Measurements from ENCODE around the gene GUCY2D.

The GUCY2D gene

DNA sequence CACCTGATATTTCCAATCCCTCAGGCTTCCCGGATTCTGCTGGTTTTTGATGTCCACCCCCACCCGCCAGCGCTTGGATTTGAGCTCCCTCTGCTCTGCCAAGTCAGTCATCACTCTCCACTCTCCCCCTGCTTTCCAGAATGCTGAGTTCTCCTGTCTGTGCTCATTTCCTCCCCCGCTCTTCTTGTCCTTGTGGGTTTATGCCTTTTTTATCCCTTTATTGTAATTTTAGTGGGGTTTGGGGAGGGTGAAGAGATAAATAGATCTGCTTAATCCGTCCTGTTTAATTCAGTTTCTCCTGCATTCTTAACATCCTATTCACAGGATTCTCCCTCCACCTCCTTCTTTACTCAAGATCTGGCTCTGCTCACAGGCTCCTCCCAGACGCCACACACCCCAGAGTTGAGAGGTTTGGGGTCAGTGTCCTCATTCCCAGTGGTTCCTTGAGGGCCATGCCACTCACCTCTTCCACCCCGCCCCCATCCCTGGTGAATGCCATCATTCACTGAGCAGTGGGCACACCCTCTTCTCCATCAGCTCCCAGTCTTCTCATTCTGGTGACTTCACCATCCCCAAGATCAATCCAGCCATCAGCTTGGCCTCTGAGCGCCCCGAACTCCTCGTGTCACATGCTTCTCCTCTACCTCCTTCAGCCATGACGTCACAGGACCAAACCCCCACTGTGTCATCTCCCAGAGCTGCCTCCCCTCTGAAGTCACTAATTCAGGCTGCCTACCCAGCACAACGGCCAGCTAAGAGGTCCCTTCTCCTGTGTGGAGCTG lies 15.1 kb upstream of the GUCY2D start:
- no peak overlapping the region for H3K27ac ChIP-seq
- H3K9me3 ChIP-seq: no peaks in the 10 kb centered on the region
- H3K4me1 ChIP-seq (ENCODE audit: control insufficient read depth in 1 of 2, insufficient read depth in 1 of 2, low read depth in 1 of 2, low read length in 1 of 2): peaks cover 12 to 21% of the 10 kb centered on the region in 2 experiments
- H3K36me3 ChIP-seq: no peaks in the 10 kb centered on the region
- TF ChIP-seq, protein P1, sequence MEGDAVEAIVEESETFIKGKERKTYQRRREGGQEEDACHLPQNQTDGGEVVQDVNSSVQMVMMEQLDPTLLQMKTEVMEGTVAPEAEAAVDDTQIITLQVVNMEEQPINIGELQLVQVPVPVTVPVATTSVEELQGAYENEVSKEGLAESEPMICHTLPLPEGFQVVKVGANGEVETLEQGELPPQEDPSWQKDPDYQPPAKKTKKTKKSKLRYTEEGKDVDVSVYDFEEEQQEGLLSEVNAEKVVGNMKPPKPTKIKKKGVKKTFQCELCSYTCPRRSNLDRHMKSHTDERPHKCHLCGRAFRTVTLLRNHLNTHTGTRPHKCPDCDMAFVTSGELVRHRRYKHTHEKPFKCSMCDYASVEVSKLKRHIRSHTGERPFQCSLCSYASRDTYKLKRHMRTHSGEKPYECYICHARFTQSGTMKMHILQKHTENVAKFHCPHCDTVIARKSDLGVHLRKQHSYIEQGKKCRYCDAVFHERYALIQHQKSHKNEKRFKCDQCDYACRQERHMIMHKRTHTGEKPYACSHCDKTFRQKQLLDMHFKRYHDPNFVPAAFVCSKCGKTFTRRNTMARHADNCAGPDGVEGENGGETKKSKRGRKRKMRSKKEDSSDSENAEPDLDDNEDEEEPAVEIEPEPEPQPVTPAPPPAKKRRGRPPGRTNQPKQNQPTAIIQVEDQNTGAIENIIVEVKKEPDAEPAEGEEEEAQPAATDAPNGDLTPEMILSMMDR (IDR thresholded peaks at IDR 0.05): no peak
- H3K27me3 ChIP-seq: no peaks in the 10 kb centered on the region
- no peak overlapping the region for H3K4me3 ChIP-seq (ENCODE audit: low read depth in 1 of 2, low read length in 1 of 2)

DNA sequence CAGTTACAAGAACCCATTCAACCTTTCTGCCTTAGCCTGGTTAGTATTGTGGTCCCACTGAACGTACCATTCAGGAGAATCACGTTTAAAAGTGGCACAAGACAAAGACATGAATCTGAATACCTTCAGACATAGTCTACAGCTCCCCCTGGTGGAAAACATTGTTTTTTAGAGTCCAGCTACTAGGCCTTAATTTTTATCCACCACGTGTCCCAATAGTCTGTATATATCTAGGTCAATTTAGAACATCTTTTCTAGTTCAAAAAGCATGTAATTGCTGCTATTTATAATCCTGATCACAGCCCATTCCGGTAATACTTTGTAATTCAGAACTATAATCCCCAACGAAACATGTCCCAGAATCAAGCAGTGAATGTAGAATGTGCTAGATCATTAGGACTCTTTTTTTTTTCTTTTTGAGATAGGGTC lies 13.7 kb upstream of the GUCY2D start:
- H3K9me3 ChIP-seq: no peaks in the 10 kb centered on the region
- H3K27ac ChIP-seq: peak overlapping the region; percentile 77
- H3K4me3 ChIP-seq (ENCODE audit: low read depth in 1 of 2, low read length in 1 of 2): no peak overlapping the region
- TF ChIP-seq, protein P1 (IDR thresholded peaks at IDR 0.05): peak; percentile 75
- peaks cover 12 to 21% of the 10 kb centered on the region in 2 experiments for H3K4me1 ChIP-seq (ENCODE audit: control insufficient read depth in 1 of 2, insufficient read depth in 1 of 2, low read depth in 1 of 2, low read length in 1 of 2)
- H3K36me3 ChIP-seq: no peaks in the 10 kb centered on the region
- H3K27me3 ChIP-seq: peaks cover 5% of the 10 kb centered on the region

DNA sequence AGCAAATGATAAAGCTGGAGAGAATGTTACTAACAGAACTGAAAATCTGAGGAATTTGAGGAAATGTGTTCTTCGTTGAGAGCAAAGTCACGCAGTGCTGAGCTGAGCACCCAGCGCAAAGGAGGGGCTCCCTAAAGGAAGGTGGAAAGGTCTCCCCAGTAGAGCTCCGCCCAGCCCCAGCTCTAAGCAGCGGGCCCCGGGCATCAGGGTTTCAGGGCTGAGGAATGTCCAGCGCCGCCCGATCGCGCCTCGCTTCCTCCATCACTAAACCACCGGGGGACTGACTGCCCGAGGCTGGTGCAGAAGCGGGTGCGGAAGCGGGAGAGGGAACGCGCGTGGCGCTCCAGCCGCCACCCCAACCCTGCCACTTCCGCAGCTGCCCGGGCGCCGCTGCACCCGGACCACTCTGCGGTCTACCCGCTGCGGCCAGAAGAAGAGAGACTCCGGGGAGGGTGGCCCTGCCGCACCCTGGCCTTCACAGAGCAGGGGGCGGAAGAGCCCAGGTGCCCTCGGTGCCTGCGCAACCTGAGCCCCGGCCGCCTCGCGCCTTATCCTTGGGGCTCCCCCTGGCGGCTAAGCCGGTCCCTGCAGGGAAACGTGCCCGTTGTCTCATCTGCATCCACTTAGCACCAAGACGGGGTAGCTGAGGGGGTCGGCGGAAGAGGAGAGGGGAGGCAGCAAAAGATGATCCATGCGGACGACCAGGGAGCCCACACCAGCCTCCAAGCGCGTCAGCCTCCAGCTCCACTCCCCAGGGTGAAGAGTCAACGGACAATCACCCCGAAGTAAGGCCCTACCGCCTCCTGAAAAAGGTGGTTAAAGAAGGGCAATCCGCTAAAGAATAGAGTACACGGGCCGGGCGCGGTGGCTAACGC lies 12.4 kb upstream of the GUCY2D start:
- H3K4me3 ChIP-seq (ENCODE audit: low read depth in 1 of 2, low read length in 1 of 2): peak overlapping the region; percentile 59 to 80
- TF ChIP-seq, protein P1 (IDR thresholded peaks at IDR 0.05): peak; percentile 98
- H3K4me1 ChIP-seq (ENCODE audit: control insufficient read depth in 1 of 2, insufficient read depth in 1 of 2, low read depth in 1 of 2, low read length in 1 of 2): peaks cover 12 to 21% of the 10 kb centered on the region in 2 experiments
- no peaks in the 10 kb centered on the region for H3K36me3 ChIP-seq
- peak overlapping the region; percentile 77 for H3K27ac ChIP-seq
- H3K27me3 ChIP-seq: peaks cover 5% of the 10 kb centered on the region
- no peaks in the 10 kb centered on the region for H3K9me3 ChIP-seq

DNA sequence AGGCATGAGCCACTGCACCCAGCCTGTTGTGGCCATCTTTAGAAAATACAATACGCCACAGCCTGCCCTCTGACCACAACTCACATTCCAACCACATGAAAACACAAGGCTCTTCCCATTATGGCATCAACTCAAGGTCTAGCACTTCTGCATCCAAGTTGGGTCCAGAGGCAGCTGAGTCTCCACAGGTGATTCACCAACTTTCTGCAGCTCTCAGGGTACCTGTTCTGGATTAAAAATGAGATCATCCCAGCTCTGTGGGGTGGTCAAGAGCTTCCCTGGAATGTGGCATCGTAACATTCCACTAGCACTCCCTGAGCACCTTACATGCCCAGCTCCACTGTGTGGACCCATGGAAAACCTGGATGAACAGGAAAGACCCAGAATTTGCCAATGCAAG lies 9.9 kb upstream of the GUCY2D start:
- no peaks in the 10 kb centered on the region for H3K36me3 ChIP-seq
- TF ChIP-seq, protein P1 (IDR thresholded peaks at IDR 0.05): no peak
- H3K4me1 ChIP-seq (ENCODE audit: control insufficient read depth in 1 of 2, insufficient read depth in 1 of 2, low read depth in 1 of 2, low read length in 1 of 2): peaks cover 12 to 21% of the 10 kb centered on the region in 2 experiments
- H3K27ac ChIP-seq: no peak overlapping the region
- H3K4me3 ChIP-seq (ENCODE audit: low read depth in 1 of 2, low read length in 1 of 2): no peak overlapping the region
- no peaks in the 10 kb centered on the region for H3K9me3 ChIP-seq
- peaks cover 15% of the 10 kb centered on the region for H3K27me3 ChIP-seq

DNA sequence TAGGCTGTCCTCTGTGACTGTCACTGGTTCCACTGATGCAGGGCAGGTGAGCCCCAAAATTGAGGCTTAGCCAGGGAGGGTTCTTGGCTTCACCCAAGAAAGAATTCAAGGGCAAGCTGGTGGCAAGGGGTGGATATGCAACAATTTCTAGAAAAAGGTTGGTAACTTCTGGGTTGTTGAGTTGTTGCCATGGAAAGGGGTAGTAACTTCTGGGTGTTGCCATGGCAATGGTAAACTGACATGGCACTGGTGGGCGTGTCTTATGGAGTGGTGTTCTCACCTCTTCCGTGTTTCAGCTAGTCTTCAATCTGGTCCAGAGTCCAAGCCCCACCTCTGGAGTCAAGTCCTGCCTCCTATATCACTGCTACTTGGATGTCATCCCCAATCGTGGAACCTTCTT lies 9.5 kb upstream of the GUCY2D start:
- H3K4me3 ChIP-seq (ENCODE audit: low read depth in 1 of 2, low read length in 1 of 2): no peak overlapping the region
- no peak overlapping the region for H3K27ac ChIP-seq
- TF ChIP-seq, protein P1 (IDR thresholded peaks at IDR 0.05): no peak
- H3K36me3 ChIP-seq: no peaks in the 10 kb centered on the region
- peaks cover 19% of the 10 kb centered on the region for H3K27me3 ChIP-seq
- peaks cover 12 to 21% of the 10 kb centered on the region in 2 experiments for H3K4me1 ChIP-seq (ENCODE audit: control insufficient read depth in 1 of 2, insufficient read depth in 1 of 2, low read depth in 1 of 2, low read length in 1 of 2)
- H3K9me3 ChIP-seq: no peaks in the 10 kb centered on the region

Measured in neutrophil (primary cell).